Kidney (tissue), 14 donors: ENCODE results near the gene DEAF1. TPM values are rescaled to one million over a fixed set of nuclear protein-coding genes. Genes with fewer than 3 reads are reported as not detected.
A peak's percentile ranks its signal among the peaks of the same experiment; 100 is the strongest.

Experiments used
- DNase-seq, 5 donors: peaks; one replicate each; pipeline ENCODE4 v3.0.0-alpha.2; 2013 to 2020
- FAIRE-seq: peaks from 2 replicates; lab custom pipeline; 2012; peaks lifted over from hg19 to GRCh38; lab: Jason Lieb, UNC
- H3K27ac ChIP-seq, 2 donors: one replicate each; pipeline ENCODE4 v1.7.0; 2013; ENCODE audit warnings: low read depth in 2 of 2, low read length in 2 of 2, inconsistent platforms in 1 of 2
- H3K27me3 ChIP-seq: one replicate; pipeline ENCODE4 v1.7.1; 2013; ENCODE audit warnings: low read length, inconsistent platforms; ENCODE audit not compliant: control insufficient read depth, insufficient read depth
- H3K36me3 ChIP-seq, 3 donors: one replicate each; pipeline versions ENCODE4 v1.7.0 to v1.7.1; 2013; ENCODE audit warnings: low read length in 3 of 3, control low read depth in 1 of 3, inconsistent platforms in 1 of 3; ENCODE audit not compliant: insufficient read depth in 3 of 3, control insufficient read depth in 2 of 3
- H3K4me1 ChIP-seq, 3 donors: one replicate each; pipeline versions ENCODE4 v1.7.0 to v1.7.1; 2013; ENCODE audit warnings: low read length in 3 of 3, inconsistent platforms in 1 of 3, low read depth in 1 of 3; ENCODE audit not compliant: control insufficient read depth in 2 of 3, insufficient read depth in 2 of 3
- H3K4me3 ChIP-seq, 3 donors: one replicate each; pipeline versions ENCODE4 v1.7.0 to v1.8.1; 2013; ENCODE audit warnings: low read length in 3 of 3, control low read depth in 1 of 3, inconsistent platforms in 1 of 3
- H3K9ac ChIP-seq, 3 donors: one replicate each; pipeline versions ENCODE4 v1.7.0 to v1.7.1; 2013; ENCODE audit warnings: low read length in 3 of 3, control low read depth in 1 of 3, inconsistent platforms in 1 of 3
- H3K9me3 ChIP-seq, 3 donors: one replicate each; pipeline versions ENCODE4 v1.7.0 to v1.7.1; 2013; ENCODE audit warnings: low read length in 3 of 3, control low read depth in 1 of 3, inconsistent platforms in 1 of 3; ENCODE audit not compliant: control insufficient read depth in 2 of 3, insufficient read depth in 1 of 3
- CTCF ChIP-seq: IDR thresholded peaks from 3 replicates; pipeline ENCODE4 v1.5.1; 2012; ENCODE audit warnings: mild to moderate bottlenecking, moderate library complexity, borderline replicate concordance; ENCODE audit not compliant: insufficient read depth; ENCODE audit errors: extremely low read depth
- intact Hi-C: fragments of 100-400 bp; cut with DNase I; formaldehyde crosslinking; loops from one replicate; pipeline ENCODE4 v1.11.1; 2022
- polyA plus RNA-seq: library from polyadenylated mRNA; stranded (reverse); fragments of 350-450 nt; fragmentation: Illumina TruSeq; extraction: RNeasy Lipid Tissue Mini Kit (QIAGEN cat#74804); gene quantifications from one replicate; pipeline ENCODE4 v1.2.3, GENCODE V29; 2014; ENCODE audit warnings: low read depth, low replicate concordance; ENCODE audit not compliant: insufficient read depth
- total RNA-seq: library from RNA; stranded (reverse); fragmentation: NEBNext Ultra II Directional; extraction: Animal tissue kit (Norgen Biotek cat#: 25700); gene quantifications from one replicate; pipeline ENCODE4 v1.2.1, GENCODE V29; 2021
- donor health status: control.
- donor health status: control.
- donor health status: control.
- donor health status: control.
- donor health status: control.
- donor health status: DM: yes; HTN: yes; CAD: no.
- donor health status: Normal renal cell carcinoma (clear cell type).

The DEAF1 gene
- total and polyA plus RNA-seq, 2 donors from 2014 or later = 30.2 to 54.5 TPM

- H3K9ac ChIP-seq = no peak overlapping the region
- H3K27me3 ChIP-seq = no peaks in the 10 kb centered on the region
- no peak overlapping the region for H3K27ac ChIP-seq
- H3K4me1 ChIP-seq = peaks cover 0 to 13% (median 0%) of the 10 kb centered on the region in 3 donors
- no peaks in the 10 kb centered on the region for H3K9me3 ChIP-seq
- DNase-seq (peak in 1 of 5 donors; percentile 86), FAIRE-seq (no peak)
- no peak for TF ChIP-seq CTCF
- peaks cover 0 to 23% (median 15%) of the 10 kb centered on the region in 3 donors for H3K36me3 ChIP-seq
- H3K4me3 ChIP-seq = no peak overlapping the region
- intact Hi-C loops = no loop called here
Measured at GRCh38 chr11:689625-690024, 5.4 kb downstream of the DEAF1 start.

- Histone ChIP-seq H3K4me1 (peaks cover 0 to 7% (median 0%) of the 10 kb centered on the region in 3 donors), H3K4me3 (no peak overlapping the region), H3K27ac (no peak overlapping the region), H3K36me3 (peaks cover 0 to 23% (median 19%) of the 10 kb centered on the region in 3 donors), H3K9me3 (no peaks in the 10 kb centered on the region), H3K27me3 (no peaks in the 10 kb centered on the region), H3K9ac (no peak overlapping the region)
- DNase-seq (no peak), FAIRE-seq (no peak)
- intact Hi-C loops = no loop called here
- no peak for TF ChIP-seq CTCF
Measured at GRCh38 chr11:688681-689080, 6.3 kb downstream of the DEAF1 start.

- Histone ChIP-seq H3K9ac (no peak overlapping the region), H3K27ac (no peak overlapping the region), H3K9me3 (no peaks in the 10 kb centered on the region), H3K27me3 (no peaks in the 10 kb centered on the region), H3K4me1 (no peaks in the 10 kb centered on the region), H3K36me3 (peaks cover 0 to 25% (median 23%) of the 10 kb centered on the region in 3 donors), H3K4me3 (no peak overlapping the region)
- FAIRE-seq = no peak
- intact Hi-C loops = no loop called here
- TF ChIP-seq CTCF = no peak
- no peak for DNase-seq
Measured at GRCh38 chr11:687751-688150, 7.3 kb downstream of the DEAF1 start.
